PFSK-1 (cell line): ENCODE data around the gene NDEL1.

Experiments
- FOXP2 ChIP-seq: optimal IDR thresholded peaks from 2 replicates; pipeline ENCODE3; 2011; ENCODE audit warnings: borderline replicate concordance, control low read depth, inconsistent platforms; ENCODE audit not compliant: insufficient read depth; ENCODE audit errors: extremely low read length, extremely low read depth
- POLR2AphosphoS5 ChIP-seq: IDR thresholded peaks from 2 replicates; pipeline ENCODE4 v1.6.1; 2012; ENCODE audit warnings: low read depth, mild to moderate bottlenecking, control low read depth, low read length, moderate library complexity
- REST ChIP-seq, 2 experiments: IDR thresholded peaks; 2 replicates each; pipeline versions ENCODE4 v1.6.1 to v1.8.0; 2011 to 2012; ENCODE audit warnings: low read depth in 2 of 2, low read length in 2 of 2, control low read depth in 1 of 2, inconsistent platforms in 1 of 2, mild to moderate bottlenecking in 1 of 2, moderate library complexity in 1 of 2; ENCODE audit not compliant: insufficient read depth in 1 of 2
- SIN3A ChIP-seq: IDR thresholded peaks from 2 replicates; pipeline ENCODE4 v1.6.1; 2012; ENCODE audit warnings: mild to moderate bottlenecking, low read length, moderate library complexity, borderline replicate concordance; ENCODE audit not compliant: insufficient read depth
- TAF1 ChIP-seq: IDR thresholded peaks from 2 replicates; pipeline ENCODE4 v1.6.1; 2012; ENCODE audit warnings: low read length, control low read depth, borderline replicate concordance; ENCODE audit not compliant: insufficient read depth

Gene NDEL1

GRCh38 chr17:8459107-8459506 lies 23.4 kb downstream of the NDEL1 start:
- no peak for TF ChIP-seq FOXP2
- TF ChIP-seq POLR2AphosphoS5: no peak
- no peak for TF ChIP-seq REST (IDR thresholded peaks at IDR 0.05; ENCODE audit: insufficient read depth in 1 of 2, low read depth in 2 of 2, low read length in 2 of 2)
- no peak for TF ChIP-seq TAF1

- TF ChIP-seq REST (IDR thresholded peaks at IDR 0.05; ENCODE audit: insufficient read depth in 1 of 2, low read depth in 2 of 2, low read length in 2 of 2): no peak
- TF ChIP-seq TAF1: no peak
- no peak for TF ChIP-seq FOXP2
- no peak for TF ChIP-seq POLR2AphosphoS5
- no peak for TF ChIP-seq SIN3A
Observed at GRCh38 chr17:8459831-8460230, 24.1 kb downstream of the NDEL1 start.

GRCh38 chr17:8462564-8462963 lies 26.9 kb downstream of the NDEL1 start:
- TF ChIP-seq POLR2AphosphoS5 (no peak), TAF1 (no peak), SIN3A (no peak), REST (IDR thresholded peaks at IDR 0.05; ENCODE audit: insufficient read depth in 1 of 2, low read depth in 2 of 2, low read length in 2 of 2) (no peak), FOXP2 (no peak)

GRCh38 chr17:8463099-8463498 lies 27.4 kb downstream of the NDEL1 start:
- no peak for TF ChIP-seq FOXP2
- no peak for TF ChIP-seq REST (IDR thresholded peaks at IDR 0.05; ENCODE audit: insufficient read depth in 1 of 2, low read depth in 2 of 2, low read length in 2 of 2)

GRCh38 chr17:8464941-8465340 lies 29.3 kb downstream of the NDEL1 start:
- TF ChIP-seq SIN3A (no peak), FOXP2 (no peak), POLR2AphosphoS5 (no peak), REST (IDR thresholded peaks at IDR 0.05; ENCODE audit: insufficient read depth in 1 of 2, low read depth in 2 of 2, low read length in 2 of 2) (no peak), TAF1 (no peak)
